ENCODE results near the gene CYB561D2.

CYB561D2 gene

DNA sequence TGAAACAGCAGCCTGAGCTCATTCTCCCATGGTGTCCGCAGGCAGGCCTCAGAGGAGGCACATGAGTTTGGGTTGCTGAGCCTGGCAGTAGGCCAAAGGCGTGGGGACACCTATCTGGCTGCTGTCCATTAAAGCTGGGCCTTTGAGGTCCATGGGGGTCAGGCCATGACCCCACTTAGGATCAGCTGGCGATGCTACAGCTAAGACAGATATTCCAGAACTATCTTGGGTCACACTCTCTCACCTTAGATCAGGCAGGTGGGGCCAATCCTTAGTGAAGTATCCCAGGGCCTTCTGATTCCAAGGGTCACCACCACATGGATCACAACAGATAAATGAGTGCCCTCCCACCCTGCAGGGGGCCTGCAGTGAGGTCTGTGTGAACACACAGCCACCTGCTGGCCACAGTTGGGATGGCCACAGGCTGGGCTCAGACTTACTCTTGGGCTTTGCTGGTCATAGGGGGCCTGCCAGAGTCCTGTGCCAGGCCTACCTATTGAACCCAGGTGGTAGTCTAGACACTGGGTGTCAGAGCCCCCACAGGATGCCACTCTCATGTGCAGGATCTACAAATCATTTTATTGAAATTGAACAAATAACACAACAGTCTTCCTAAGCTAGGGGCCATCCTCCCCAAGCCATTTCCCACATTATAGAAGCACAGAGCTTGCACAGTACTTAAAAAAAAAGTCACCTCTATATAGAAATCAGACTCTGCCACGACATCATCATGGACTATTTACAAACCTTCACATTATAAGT lies 26.1 kb upstream of the CYB561D2 start:
- ChIA-PET CTCF (interaction anchor here (0.7 to 1.6 kb wide), 10 partner anchors 10 to 1288 kb away, joined by 3 to 7 read pairs (median 3); partner anchors contain the start of genes GNAI2, HYAL3 and NAA80), POLR2A (interaction anchor here (1.9 to 3.7 kb wide), 2 partner anchors 13 to 33 kb away, joined by 7 to 23 read pairs; partner anchors contain the start of gene IFRD2)
- TF ChIP-seq HDGF (IDR thresholded peaks at IDR 0.05; ENCODE audit: borderline replicate concordance) = peak; percentile 73; the same call in 1 of the 2 replicates
- no peak for TF ChIP-seq FOXM1 (IDR thresholded peaks at IDR 0.05; ENCODE audit: borderline replicate concordance)
- peak; percentile 74 for DNase-seq (ENCODE audit: extremely low spot score)

DNA sequence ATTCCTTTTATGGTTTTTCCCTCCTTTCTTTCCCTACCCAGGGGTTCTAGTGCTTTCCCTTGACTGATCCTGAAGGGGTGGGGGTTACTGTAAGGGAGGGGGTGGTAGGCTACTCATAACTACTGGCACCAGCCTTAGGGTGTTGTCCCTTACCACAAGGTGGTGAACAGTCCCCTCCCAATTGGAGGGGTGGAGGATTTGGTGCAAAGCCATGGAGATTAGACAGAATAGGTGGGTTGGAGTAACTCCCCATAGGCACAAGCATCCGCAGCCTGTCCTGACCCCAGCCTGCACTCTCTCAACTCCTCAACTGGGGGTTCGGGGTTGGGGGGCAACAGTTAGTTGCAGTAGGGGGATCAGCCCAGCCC lies 25.6 kb upstream of the CYB561D2 start:
- no peak for TF ChIP-seq SUZ12 (IDR thresholded peaks at IDR 0.05)
- CTCF ChIA-PET = interaction anchor here (0.7 to 1.6 kb wide), 3 partner anchors 26 to 217 kb away, joined by 3 read pairs; partner anchors contain the start of genes HYAL3 and NAA80
- POLR2A ChIA-PET = interaction anchor here (3.7 kb wide), 1 partner anchor 12 kb away, joined by 23 read pairs; no protein-coding TSS in a partner anchor
- no peak for DNase-seq (ENCODE audit: extremely low spot score)

DNA sequence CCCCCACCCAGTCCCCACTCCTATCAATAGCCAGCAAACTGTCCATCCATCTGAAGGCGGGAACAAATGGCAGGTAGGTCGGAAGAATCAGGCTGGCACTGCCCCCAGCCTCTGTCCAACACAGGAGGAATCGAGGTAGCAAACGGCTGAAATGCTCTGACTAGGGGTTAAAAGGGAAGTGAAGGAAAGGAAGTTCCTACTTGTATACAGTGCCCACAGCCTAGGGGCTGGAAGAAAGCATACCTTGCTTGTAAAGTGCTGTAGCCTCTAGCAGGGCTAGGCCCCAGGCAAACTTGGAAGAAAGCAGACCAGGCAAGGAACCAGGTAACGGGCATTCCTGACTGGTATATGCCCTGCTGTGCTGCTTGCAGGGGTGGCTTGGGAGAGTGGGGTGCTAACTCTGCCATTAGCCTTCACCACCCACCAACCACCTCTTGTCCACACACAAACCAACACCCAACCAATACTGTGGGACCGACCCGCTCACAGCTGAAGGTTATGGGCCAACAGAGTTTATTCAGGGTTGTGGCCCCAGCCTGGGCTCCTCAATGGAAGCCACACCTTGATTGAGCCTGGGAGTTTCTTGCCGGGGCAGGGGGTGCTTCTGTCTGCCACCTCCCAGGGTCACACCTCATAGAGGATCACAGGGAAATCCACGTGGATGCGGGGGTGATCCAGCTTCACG lies 25.0 kb upstream of the CYB561D2 start:
- POLR2A ChIA-PET = interaction anchor here (1.7 kb wide), 1 partner anchor 12 kb away, joined by 5 read pairs; no protein-coding TSS in a partner anchor

DNA sequence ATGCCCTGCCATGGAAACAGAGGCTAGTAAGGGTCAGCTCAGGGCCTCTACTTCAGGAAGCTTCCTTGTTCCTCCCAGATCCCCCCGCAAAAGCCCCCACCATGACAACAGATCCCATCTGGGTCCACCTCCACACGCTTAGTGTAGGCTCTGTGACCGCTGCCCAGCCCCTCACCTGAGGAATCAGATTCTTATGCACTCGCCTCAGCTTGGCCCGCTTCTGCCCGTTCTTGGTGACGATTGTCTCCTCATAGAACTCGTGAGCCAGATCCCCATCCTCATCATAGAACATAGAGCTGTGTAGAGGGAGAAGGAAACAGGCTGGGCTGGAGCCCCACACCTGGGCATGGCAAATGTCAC lies 24.5 kb upstream of the CYB561D2 start:
- TF ChIP-seq FOXK2 (IDR thresholded peaks at IDR 0.05) (no peak), FOXM1 (IDR thresholded peaks at IDR 0.05; ENCODE audit: borderline replicate concordance) (no peak), L3MBTL2 (conservative IDR thresholded peaks at IDR 0.05) (no peak), HDGF (IDR thresholded peaks at IDR 0.05; ENCODE audit: borderline replicate concordance) (no peak), LEF1 (IDR thresholded peaks at IDR 0.05; ENCODE audit: borderline replicate concordance) (no peak), ZNF384 (IDR thresholded peaks at IDR 0.05) (no peak), SP1 (IDR thresholded peaks at IDR 0.05) (no peak), NFRKB (IDR thresholded peaks at IDR 0.05) (no peak)
- DNase-seq (ENCODE audit: extremely low spot score) = no peak
- ChIA-PET CTCF (no interaction called here), POLR2A (interaction anchor here (1.7 to 2.2 kb wide), 2 partner anchors 11 to 24 kb away, joined by 5 to 14 read pairs; partner anchors contain the start of genes CYB561D2 and NPRL2)

More for the DNA sequence above, 25.0 kb upstream of the CYB561D2 start:
- CTCF ChIA-PET = interaction anchor here (0.7 kb wide), 1 partner anchor 26 kb away, joined by 3 read pairs; the partner anchor contains the start of genes HYAL3 and NAA80
- no peak for TF ChIP-seq TARDBP (IDR thresholded peaks at IDR 0.05)
- no peak for TF ChIP-seq L3MBTL2 (conservative IDR thresholded peaks at IDR 0.05)
- no peak for TF ChIP-seq HDGF (IDR thresholded peaks at IDR 0.05; ENCODE audit: borderline replicate concordance)
- TF ChIP-seq SP1 (IDR thresholded peaks at IDR 0.05) = no peak
- no peak for TF ChIP-seq FOXK2 (IDR thresholded peaks at IDR 0.05)
- no peak for TF ChIP-seq CTBP1 (IDR thresholded peaks at IDR 0.05; ENCODE audit: borderline replicate concordance)
- TF ChIP-seq LEF1 (IDR thresholded peaks at IDR 0.05; ENCODE audit: borderline replicate concordance) = no peak
- TF ChIP-seq FOXM1 (IDR thresholded peaks at IDR 0.05; ENCODE audit: borderline replicate concordance) = no peak
- TF ChIP-seq, protein P1, sequence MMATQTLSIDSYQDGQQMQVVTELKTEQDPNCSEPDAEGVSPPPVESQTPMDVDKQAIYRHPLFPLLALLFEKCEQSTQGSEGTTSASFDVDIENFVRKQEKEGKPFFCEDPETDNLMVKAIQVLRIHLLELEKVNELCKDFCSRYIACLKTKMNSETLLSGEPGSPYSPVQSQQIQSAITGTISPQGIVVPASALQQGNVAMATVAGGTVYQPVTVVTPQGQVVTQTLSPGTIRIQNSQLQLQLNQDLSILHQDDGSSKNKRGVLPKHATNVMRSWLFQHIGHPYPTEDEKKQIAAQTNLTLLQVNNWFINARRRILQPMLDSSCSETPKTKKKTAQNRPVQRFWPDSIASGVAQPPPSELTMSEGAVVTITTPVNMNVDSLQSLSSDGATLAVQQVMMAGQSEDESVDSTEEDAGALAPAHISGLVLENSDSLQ (IDR thresholded peaks at IDR 0.05) = no peak
- no peak for TF ChIP-seq ARNT (IDR thresholded peaks at IDR 0.05)
- no peak for TF ChIP-seq ELF4 (IDR thresholded peaks at IDR 0.05)
- TF ChIP-seq NFRKB (IDR thresholded peaks at IDR 0.05) = no peak
- no peak for TF ChIP-seq BHLHE40 (IDR thresholded peaks at IDR 0.05; ENCODE audit: borderline replicate concordance)
- no peak for TF ChIP-seq FOXA1 (IDR thresholded peaks at IDR 0.05)
- TF ChIP-seq ZNF384 (IDR thresholded peaks at IDR 0.05) = no peak
- TF ChIP-seq SUZ12 (IDR thresholded peaks at IDR 0.05) = no peak
- no peak for DNase-seq (ENCODE audit: extremely low spot score)

DNA sequence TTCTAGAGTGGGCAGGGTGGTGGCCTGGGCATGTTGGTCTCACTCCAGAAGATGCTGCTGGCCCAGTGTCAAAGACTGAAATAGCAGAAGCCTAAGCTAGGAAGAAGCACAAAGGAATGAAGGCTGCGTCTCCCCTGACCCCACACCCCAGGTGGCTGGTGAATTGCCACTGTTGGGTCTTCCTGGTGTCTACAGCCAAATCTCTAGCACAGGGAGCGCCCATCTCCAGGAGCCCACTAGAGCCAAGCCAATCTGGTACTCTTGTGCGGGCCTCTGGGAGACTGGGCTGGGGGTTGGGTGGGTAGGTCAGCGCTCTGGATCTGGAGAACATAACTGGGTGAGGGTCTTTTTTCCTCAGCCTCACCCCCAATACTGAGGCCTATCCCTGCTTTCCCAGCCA lies 23.5 kb upstream of the CYB561D2 start:
- TF ChIP-seq FOXK2 (IDR thresholded peaks at IDR 0.05) (no peak), NFRKB (IDR thresholded peaks at IDR 0.05) (no peak), FOXA1 (IDR thresholded peaks at IDR 0.05) (no peak), ZNF384 (IDR thresholded peaks at IDR 0.05) (no peak), ARNT (IDR thresholded peaks at IDR 0.05) (no peak), SP1 (IDR thresholded peaks at IDR 0.05) (no peak), TARDBP (IDR thresholded peaks at IDR 0.05) (no peak), FOXM1 (IDR thresholded peaks at IDR 0.05; ENCODE audit: borderline replicate concordance) (no peak), BHLHE40 (IDR thresholded peaks at IDR 0.05; ENCODE audit: borderline replicate concordance) (no peak), CTBP1 (IDR thresholded peaks at IDR 0.05; ENCODE audit: borderline replicate concordance) (no peak), ELF4 (IDR thresholded peaks at IDR 0.05) (no peak), HDGF (IDR thresholded peaks at IDR 0.05; ENCODE audit: borderline replicate concordance) (no peak), LEF1 (IDR thresholded peaks at IDR 0.05; ENCODE audit: borderline replicate concordance) (no peak), SUZ12 (IDR thresholded peaks at IDR 0.05) (no peak), L3MBTL2 (conservative IDR thresholded peaks at IDR 0.05) (no peak)
- TF ChIP-seq, protein P1 (IDR thresholded peaks at IDR 0.05) = no peak
- POLR2A ChIA-PET = interaction anchor here (0.9 to 3.1 kb wide), 16 partner anchors 9 to 133 kb away, joined by 3 to 88 read pairs (median 5); partner anchors contain the start of genes CYB561D2, GNAI2, HYAL3 and IFRD2
- CTCF ChIA-PET = no interaction called here
- DNase-seq (ENCODE audit: extremely low spot score) = no peak

DNA sequence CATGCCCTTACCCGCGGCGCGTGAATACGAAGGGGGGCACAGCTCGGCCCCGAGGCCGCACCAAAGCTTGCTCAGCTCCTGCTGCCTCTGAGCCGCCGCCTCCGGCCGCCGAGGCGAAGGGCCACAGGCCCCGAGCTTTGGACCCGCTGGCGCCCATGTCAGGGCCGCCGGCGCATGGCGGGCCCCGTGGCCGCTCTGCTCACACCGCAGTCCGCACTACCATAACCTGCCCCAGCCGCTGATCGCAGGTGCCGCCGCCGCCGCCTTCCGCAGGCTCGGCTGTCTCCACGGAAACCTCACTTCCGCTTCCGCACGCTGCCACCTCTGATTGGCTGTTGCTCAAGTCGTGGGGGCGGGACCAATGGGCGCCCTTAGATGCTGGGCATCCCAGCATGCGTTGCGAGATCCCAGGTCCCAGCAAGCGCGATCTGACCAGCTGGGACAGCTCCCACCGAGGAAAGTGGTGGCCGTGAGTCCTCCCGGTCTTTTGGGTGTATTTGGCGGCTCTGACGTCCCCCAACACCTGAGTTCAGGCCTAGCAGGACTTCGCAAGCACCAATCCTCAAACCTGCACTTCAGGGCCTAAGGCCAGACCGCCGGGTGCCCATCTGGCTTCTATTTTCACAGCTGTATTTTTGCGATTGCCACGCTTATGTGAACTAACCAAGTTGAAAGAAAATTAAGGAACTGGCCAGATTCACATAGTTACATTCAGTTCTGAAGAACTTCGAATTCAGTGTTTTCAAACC lies 22.5 kb upstream of the CYB561D2 start, which contains the start of gene TUSC2:
Gene TUSC2 (minus strand): TSS at position 281 of the 749 bp plus-strand sequence. CDS start 124 bp downstream, at position 157.
- TF ChIP-seq, protein P1 (IDR thresholded peaks at IDR 0.05) = peak; percentile 76; the same call in 1 of the 2 replicates
- TF ChIP-seq ELF4 (IDR thresholded peaks at IDR 0.05) = peak; percentile 64
- no peak for TF ChIP-seq L3MBTL2 (conservative IDR thresholded peaks at IDR 0.05)
- CTCF ChIA-PET = interaction anchor here (1.6 kb wide), 1 partner anchor 9 kb away, joined by 10 read pairs; no protein-coding TSS in a partner anchor
- DNase-seq (ENCODE audit: extremely low spot score) = peak; percentile 95
- POLR2A ChIA-PET = interaction anchor here (0.8 to 3.1 kb wide), 22 partner anchors 9 to 241 kb away, joined by 3 to 88 read pairs (median 4); partner anchors contain the start of genes CYB561D2, GNAI2, HEMK1 and HYAL3

All from HEK293T (cell line).